DOHH2 (cell line): Measurements from ENCODE around the gene ALPL.

Experiments used
- H3F3A ChIP-seq: fragments of 200-600 bp; sonication (generic), shearing (Covaris generic); 2 replicates; pipeline ENCODE4 v1.6.0; 2016; ENCODE audit warnings: antibody characterized with exemption, mild to moderate bottlenecking; ENCODE audit not compliant: control insufficient read depth, insufficient read depth
- H3K27ac ChIP-seq: fragments of 200-600 bp; sonication (generic); 2 replicates; pipeline ENCODE4 v1.5.1; 2014; ENCODE audit warnings: low read depth, mild to moderate bottlenecking, low read length, moderate library complexity
- H3K27me3 ChIP-seq: fragments of 200-600 bp; sonication (generic); 2 replicates; pipeline ENCODE4 v1.6.1; 2014; ENCODE audit warnings: mild to moderate bottlenecking, low read length, mixed read lengths; ENCODE audit not compliant: control insufficient read depth
- H3K36me3 ChIP-seq: fragments of 200-600 bp; sonication (generic); 2 replicates; pipeline ENCODE4 v1.6.1; 2014; ENCODE audit warnings: mild to moderate bottlenecking, low read length, moderate library complexity, mixed read lengths; ENCODE audit not compliant: control insufficient read depth
- H3K4me1 ChIP-seq: fragments of 200-600 bp; sonication (generic); 2 replicates; pipeline ENCODE4 v1.6.1; 2014; ENCODE audit warnings: mild to moderate bottlenecking, low read length, mixed read lengths; ENCODE audit not compliant: control insufficient read depth
- H3K4me2 ChIP-seq: fragments of 200-600 bp; sonication (generic); 2 replicates; pipeline ENCODE4 v1.6.0; 2014; ENCODE audit warnings: mild to moderate bottlenecking, low read length, moderate library complexity
- H3K4me3 ChIP-seq: fragments of 200-600 bp; sonication (generic); 2 replicates; pipeline ENCODE4 v1.5.1; 2014; ENCODE audit warnings: mild to moderate bottlenecking, low read length, mixed read lengths
- H3K79me2 ChIP-seq: fragments of 200-600 bp; sonication (generic); 2 replicates; pipeline ENCODE4 v1.6.1; 2014; ENCODE audit warnings: mild to moderate bottlenecking, low read length, mixed read lengths; ENCODE audit not compliant: control insufficient read depth
- H3K9me2 ChIP-seq: fragments of 200-600 bp; sonication (generic); replicated peaks from 2 replicates; pipeline ENCODE4 v1.6.1; 2014; ENCODE audit warnings: mild to moderate bottlenecking, low read length, mixed read lengths; ENCODE audit not compliant: control insufficient read depth
- H3K9me3 ChIP-seq: fragments of 200-600 bp; sonication (generic); 2 replicates; pipeline ENCODE4 v1.6.1; 2014; ENCODE audit warnings: antibody characterized with exemption, low read length, mixed read lengths; ENCODE audit not compliant: control insufficient read depth, insufficient read depth
- H4K20me1 ChIP-seq: fragments of 200-600 bp; sonication (generic); 2 replicates; pipeline ENCODE4 v1.6.0; 2014; ENCODE audit warnings: low read depth, mild to moderate bottlenecking, antibody characterized with exemption, low read length, moderate library complexity; ENCODE audit not compliant: control insufficient read depth, insufficient read depth
- EZH2phosphoT487 ChIP-seq: fragments of 200-600 bp; sonication (generic); IDR thresholded peaks from 2 replicates; pipeline ENCODE4 v1.6.1; 2017; ENCODE audit warnings: borderline replicate concordance, mild to moderate bottlenecking, antibody characterized with exemption, low read length, moderate library complexity, mixed read lengths
- TF ChIP-seq, protein P1 (sequence below): fragments of 200-600 bp; sonication (generic); IDR thresholded peaks from one replicate; pipeline ENCODE4 v1.5.1; 2014; ENCODE audit warnings: antibody characterized with exemption, mild to moderate bottlenecking, low read depth, low read length; ENCODE audit not compliant: poor library complexity, severe bottlenecking

ALPL gene

DNA sequence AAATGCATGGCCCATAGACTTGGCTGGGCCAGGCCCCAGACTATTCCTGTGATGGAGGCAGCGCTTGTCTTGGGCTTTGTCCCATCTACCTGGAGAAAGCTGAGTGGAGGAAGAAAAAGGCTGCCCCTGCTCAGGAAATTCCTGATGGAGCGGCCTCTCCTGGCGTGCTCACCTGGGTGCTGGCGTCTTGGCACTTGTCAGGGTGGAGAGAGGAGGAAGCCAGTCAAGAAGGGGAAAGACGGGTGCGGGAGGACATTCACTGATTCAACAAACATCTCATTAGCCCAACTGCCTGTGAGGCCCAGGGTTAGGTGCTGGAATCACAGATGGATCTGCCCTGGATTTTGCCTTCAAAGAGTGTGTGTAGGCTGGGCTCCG is 16.1 kb downstream of the ALPL start:
- Histone ChIP-seq H3K9me3 (no peaks in the 10 kb centered on the region), H3K27me3 (peaks cover 59% of the 10 kb centered on the region), H3K4me3 (no peak overlapping the region; the same call in 1 of the 2 replicates), H3K27ac (no peak overlapping the region), H3K9me2 (no peaks in the 10 kb centered on the region), H3F3A (peaks cover 6% of the 10 kb centered on the region; the same call in 1 of the 2 replicates), H3K4me1 (peaks cover 24% of the 10 kb centered on the region), H3K79me2 (no peaks in the 10 kb centered on the region), H3K4me2 (peak overlapping the region; percentile 58), H4K20me1 (peaks cover 4% of the 10 kb centered on the region; the same call in 1 of the 2 replicates), H3K36me3 (no peaks in the 10 kb centered on the region)
- no peak for TF ChIP-seq EZH2phosphoT487
- TF ChIP-seq, protein P1, sequence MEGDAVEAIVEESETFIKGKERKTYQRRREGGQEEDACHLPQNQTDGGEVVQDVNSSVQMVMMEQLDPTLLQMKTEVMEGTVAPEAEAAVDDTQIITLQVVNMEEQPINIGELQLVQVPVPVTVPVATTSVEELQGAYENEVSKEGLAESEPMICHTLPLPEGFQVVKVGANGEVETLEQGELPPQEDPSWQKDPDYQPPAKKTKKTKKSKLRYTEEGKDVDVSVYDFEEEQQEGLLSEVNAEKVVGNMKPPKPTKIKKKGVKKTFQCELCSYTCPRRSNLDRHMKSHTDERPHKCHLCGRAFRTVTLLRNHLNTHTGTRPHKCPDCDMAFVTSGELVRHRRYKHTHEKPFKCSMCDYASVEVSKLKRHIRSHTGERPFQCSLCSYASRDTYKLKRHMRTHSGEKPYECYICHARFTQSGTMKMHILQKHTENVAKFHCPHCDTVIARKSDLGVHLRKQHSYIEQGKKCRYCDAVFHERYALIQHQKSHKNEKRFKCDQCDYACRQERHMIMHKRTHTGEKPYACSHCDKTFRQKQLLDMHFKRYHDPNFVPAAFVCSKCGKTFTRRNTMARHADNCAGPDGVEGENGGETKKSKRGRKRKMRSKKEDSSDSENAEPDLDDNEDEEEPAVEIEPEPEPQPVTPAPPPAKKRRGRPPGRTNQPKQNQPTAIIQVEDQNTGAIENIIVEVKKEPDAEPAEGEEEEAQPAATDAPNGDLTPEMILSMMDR: no peak

DNA sequence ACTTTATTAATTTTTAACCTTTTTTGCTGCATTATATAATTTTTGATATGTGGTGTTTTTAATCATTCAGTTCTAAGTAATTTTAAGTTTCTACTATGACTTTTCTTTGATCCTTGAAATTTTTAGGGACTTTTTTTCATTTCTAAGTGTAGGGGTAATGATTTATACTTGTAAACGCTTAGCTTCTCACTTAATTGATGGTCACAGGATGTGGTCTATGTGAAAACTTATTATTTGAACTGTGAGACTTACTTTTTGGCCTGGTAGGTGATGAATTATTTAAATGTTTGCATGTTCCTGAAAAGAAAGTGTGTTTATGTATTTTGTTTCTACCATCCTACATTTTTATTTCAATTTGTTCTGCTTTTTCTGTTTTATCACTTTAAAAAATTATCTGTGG is 17.2 kb downstream of the ALPL start:
- no peak overlapping the region for H3K4me2 ChIP-seq
- TF ChIP-seq, protein P1: no peak
- TF ChIP-seq EZH2phosphoT487: no peak
- H3K27me3 ChIP-seq: peaks cover 53% of the 10 kb centered on the region
- peaks cover 24% of the 10 kb centered on the region for H3K4me1 ChIP-seq
- H3K4me3 ChIP-seq: no peak overlapping the region
- H3K9me3 ChIP-seq: no peaks in the 10 kb centered on the region
- peaks cover 4% of the 10 kb centered on the region; the same call in 1 of the 2 replicates for H4K20me1 ChIP-seq
- H3F3A ChIP-seq: peaks cover 6% of the 10 kb centered on the region; the same call in 1 of the 2 replicates
- H3K9me2 ChIP-seq: no peaks in the 10 kb centered on the region
- no peaks in the 10 kb centered on the region for H3K36me3 ChIP-seq
- H3K27ac ChIP-seq: no peak overlapping the region
- H3K79me2 ChIP-seq: no peaks in the 10 kb centered on the region

DNA sequence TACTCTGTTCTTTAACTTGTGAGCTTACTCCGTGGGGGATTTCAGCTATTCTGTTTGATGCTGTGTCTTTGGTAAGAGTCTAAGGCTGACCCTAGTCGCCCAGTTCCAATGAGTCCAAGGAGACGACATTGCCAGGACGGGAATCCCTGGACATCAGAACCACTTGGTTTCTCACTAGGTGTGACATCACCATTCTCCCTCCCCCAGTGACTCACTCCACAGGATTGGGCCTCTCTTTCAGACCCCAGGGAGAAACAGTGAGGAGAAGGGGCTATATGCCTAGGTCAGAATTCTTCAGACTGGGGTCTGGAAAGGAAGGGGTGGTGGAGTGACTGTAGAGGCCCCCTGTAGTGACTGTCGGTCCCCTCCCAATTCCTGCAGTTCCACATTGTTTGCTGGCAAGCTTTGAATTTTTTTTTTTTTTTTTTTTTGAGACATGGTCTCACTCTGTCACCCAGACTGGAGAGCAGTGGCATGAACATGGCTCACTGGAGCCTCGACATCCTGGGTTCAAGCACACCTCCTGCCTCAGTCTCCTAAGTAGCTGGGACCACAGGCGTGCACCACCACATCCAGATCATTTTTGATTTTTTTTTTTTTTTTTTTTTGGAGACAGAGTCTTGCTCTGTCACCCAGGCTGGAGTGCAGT is 21.3 kb downstream of the ALPL start:
- no peak overlapping the region for H3K4me3 ChIP-seq
- H3K9me3 ChIP-seq: no peaks in the 10 kb centered on the region
- peaks cover 4% of the 10 kb centered on the region; the same call in 1 of the 2 replicates for H4K20me1 ChIP-seq
- no peaks in the 10 kb centered on the region for H3K36me3 ChIP-seq
- H3K4me1 ChIP-seq: peaks cover under 1% of the 10 kb centered on the region
- H3K27me3 ChIP-seq: peaks cover 51% of the 10 kb centered on the region
- TF ChIP-seq, protein P1: no peak
- TF ChIP-seq EZH2phosphoT487: no peak
- no peaks in the 10 kb centered on the region for H3K79me2 ChIP-seq
- H3K4me2 ChIP-seq: no peak overlapping the region
- H3K27ac ChIP-seq: no peak overlapping the region
- H3K9me2 ChIP-seq: no peaks in the 10 kb centered on the region
- peaks cover 6% of the 10 kb centered on the region; the same call in 1 of the 2 replicates for H3F3A ChIP-seq
